Kidney epithelial cell (primary cell): Measurements from ENCODE around the gene C6orf132. TPM values are rescaled to one million over a fixed set of nuclear protein-coding genes. Genes with fewer than 3 reads are reported as not detected.

Source experiments
- DNase-seq: peaks from one replicate; pipeline ENCODE4 v3.0.0-alpha.2; 2010; ENCODE audit warnings: low read depth
- H3K27me3 ChIP-seq: 2 replicates; pipeline ENCODE4 v1.6.0; 2011; ENCODE audit warnings: low read length; ENCODE audit not compliant: control insufficient read depth, insufficient read depth
- H3K36me3 ChIP-seq: 2 replicates; pipeline ENCODE4 v1.5.1; 2011; ENCODE audit warnings: low read length; ENCODE audit not compliant: control insufficient read depth, insufficient read depth
- H3K4me3 ChIP-seq: 2 replicates; pipeline ENCODE4 v1.5.1; 2011; ENCODE audit warnings: low read depth, mild to moderate bottlenecking, control low read depth, low read length
- CTCF ChIP-seq: IDR thresholded peaks from 2 replicates; pipeline ENCODE4 v1.5.1; 2011; ENCODE audit warnings: mild to moderate bottlenecking, moderate library complexity, low read length, control low read depth, inconsistent platforms; ENCODE audit not compliant: insufficient read depth, poor library complexity, severe bottlenecking
- total RNA-seq: library from RNA; depleted of rRNA; stranded (reverse); fragments of >200 nt; gene quantifications from 2 replicates; pipeline ENCODE4 v1.2.3, GENCODE V29; 2015

Gene C6orf132
- total RNA-seq, 1 donor from 2014 or later: 18.9 TPM

GRCh38 chr6:42182101-42182500 lies 39.7 kb upstream of the C6orf132 start:
- no peak for DNase-seq
- no peaks in the 10 kb centered on the region for H3K36me3 ChIP-seq
- no peak overlapping the region for H3K4me3 ChIP-seq
- peaks cover 11% of the 10 kb centered on the region for H3K27me3 ChIP-seq
- no peak for TF ChIP-seq CTCF

- no peak for TF ChIP-seq CTCF
- DNase-seq: no peak
- peaks cover 6% of the 10 kb centered on the region for H3K27me3 ChIP-seq
- no peak overlapping the region for H3K4me3 ChIP-seq
- no peaks in the 10 kb centered on the region for H3K36me3 ChIP-seq
Measured at GRCh38 chr6:42179945-42180313, 37.5 kb upstream of the C6orf132 start.

GRCh38 chr6:42179261-42179944 lies 37.0 kb upstream of the C6orf132 start:
- H3K4me3 ChIP-seq: no peak overlapping the region
- TF ChIP-seq CTCF: no peak
- peaks cover 6% of the 10 kb centered on the region for H3K27me3 ChIP-seq
- DNase-seq: no peak
- no peaks in the 10 kb centered on the region for H3K36me3 ChIP-seq

- no peak for DNase-seq
- Histone ChIP-seq H3K27me3 (peaks cover 6% of the 10 kb centered on the region), H3K36me3 (no peaks in the 10 kb centered on the region), H3K4me3 (no peak overlapping the region)
- no peak for TF ChIP-seq CTCF
Measured at GRCh38 chr6:42177514-42178364, 35.3 kb upstream of the C6orf132 start.

GRCh38 chr6:42176981-42177380 lies 34.6 kb upstream of the C6orf132 start:
- Histone ChIP-seq H3K36me3 (no peaks in the 10 kb centered on the region), H3K4me3 (no peak overlapping the region), H3K27me3 (peaks cover 6% of the 10 kb centered on the region)
- no peak for DNase-seq
- TF ChIP-seq CTCF: no peak

- no peak overlapping the region for H3K4me3 ChIP-seq
- H3K36me3 ChIP-seq: no peaks in the 10 kb centered on the region
- DNase-seq: no peak
- peaks cover 6% of the 10 kb centered on the region for H3K27me3 ChIP-seq
- peak; percentile 13 for TF ChIP-seq CTCF
Measured at GRCh38 chr6:42175860-42176259, 33.4 kb upstream of the C6orf132 start.
